Suppressor macrophage treated with lipopolysaccharide for 1 hour (primary cell): ENCODE data around the gene POU2AF1.

Experiments
- DNase-seq, 3 donors: peaks; one replicate each; pipeline ENCODE4 v3.0.0-alpha.2; 2020 to 2022

POU2AF1 gene

GRCh38 chr11:111359223-111360149 is 19.6 kb downstream of the POU2AF1 start:
- no peak for DNase-seq

GRCh38 chr11:111358038-111359001 is 20.8 kb downstream of the POU2AF1 start:
- no peak for DNase-seq

- no peak for DNase-seq
Observed at GRCh38 chr11:111357150-111358037, 21.7 kb downstream of the POU2AF1 start.

- no peak for DNase-seq
Observed at GRCh38 chr11:111356660-111357048, 22.4 kb downstream of the POU2AF1 start.

GRCh38 chr11:111355956-111356659 is 23.0 kb downstream of the POU2AF1 start:
- no peak for DNase-seq

- DNase-seq, result no peak
Observed at GRCh38 chr11:111355101-111355500, 24.0 kb downstream of the POU2AF1 start.

GRCh38 chr11:111354601-111354891 is 24.5 kb downstream of the POU2AF1 start:
- no peak for DNase-seq

- DNase-seq, result no peak
Observed at GRCh38 chr11:111353776-111354600, 25.1 kb downstream of the POU2AF1 start.

GRCh38 chr11:111352935-111353710 is 26.0 kb downstream of the POU2AF1 start:
- peak in 1 of 3 donors; percentile 2 for DNase-seq

GRCh38 chr11:111352231-111352746 is 26.8 kb downstream of the POU2AF1 start:
- DNase-seq, result no peak

- DNase-seq, result peak; percentile 3 to 20 (median 11)
Observed at GRCh38 chr11:111351374-111352055, 27.6 kb downstream of the POU2AF1 start.

GRCh38 chr11:111350811-111351210 is 28.3 kb downstream of the POU2AF1 start:
- DNase-seq, result no peak

- DNase-seq, result no peak
Observed at GRCh38 chr11:111349191-111349695, 29.8 kb downstream of the POU2AF1 start.

- DNase-seq, result no peak
Observed at GRCh38 chr11:111348147-111348546, 30.9 kb downstream of the POU2AF1 start.

- peak; percentile 71 to 77 (median 76) for DNase-seq
Observed at GRCh38 chr11:111347723-111348115, 31.4 kb downstream of the POU2AF1 start.

GRCh38 chr11:111347002-111347722 is 31.9 kb downstream of the POU2AF1 start:
- peak in 2 of 3 donors; percentile 20 to 41 for DNase-seq

- no peak for DNase-seq
Observed at GRCh38 chr11:111344032-111344431, 35.0 kb downstream of the POU2AF1 start.

- DNase-seq, result no peak
Observed at GRCh38 chr11:111342329-111342728, 36.7 kb downstream of the POU2AF1 start.
